Loucy (cell line): ENCODE results near the gene IL20RA.

ENCODE experiments used
- EZH2phosphoT487 ChIP-seq: fragments of 200-600 bp; IDR thresholded peaks from 2 replicates; pipeline ENCODE4 v1.6.1; 2018; ENCODE audit warnings: antibody characterized with exemption, mild to moderate bottlenecking, moderate library complexity, borderline replicate concordance
- TF ChIP-seq, protein P1 (sequence below): fragments of 200-600 bp; sonication (generic); conservative IDR thresholded peaks from 2 replicates; pipeline ENCODE4 v1.5.1; 2014; ENCODE audit warnings: mild to moderate bottlenecking, antibody characterized with exemption, low read length

DNA sequence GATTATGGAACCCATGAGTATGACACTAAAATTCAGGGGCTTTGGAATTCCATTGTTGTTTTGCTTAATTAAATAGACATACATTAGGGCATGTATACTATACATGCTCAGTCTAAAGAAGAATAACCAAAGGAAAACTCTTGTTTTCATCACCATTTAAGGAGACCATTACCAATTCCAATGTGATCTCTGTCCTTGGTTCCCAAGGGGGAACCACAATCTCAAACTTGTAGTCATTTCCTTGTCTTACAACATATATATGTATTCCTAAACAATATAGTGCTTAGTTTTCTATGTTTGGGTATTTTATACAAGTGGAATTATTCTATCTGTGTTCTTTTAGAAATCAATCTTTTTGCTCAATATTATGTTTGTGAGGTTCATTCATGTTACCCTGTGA, 49.2 kb downstream of the IL20RA start:
- TF ChIP-seq, protein P1, sequence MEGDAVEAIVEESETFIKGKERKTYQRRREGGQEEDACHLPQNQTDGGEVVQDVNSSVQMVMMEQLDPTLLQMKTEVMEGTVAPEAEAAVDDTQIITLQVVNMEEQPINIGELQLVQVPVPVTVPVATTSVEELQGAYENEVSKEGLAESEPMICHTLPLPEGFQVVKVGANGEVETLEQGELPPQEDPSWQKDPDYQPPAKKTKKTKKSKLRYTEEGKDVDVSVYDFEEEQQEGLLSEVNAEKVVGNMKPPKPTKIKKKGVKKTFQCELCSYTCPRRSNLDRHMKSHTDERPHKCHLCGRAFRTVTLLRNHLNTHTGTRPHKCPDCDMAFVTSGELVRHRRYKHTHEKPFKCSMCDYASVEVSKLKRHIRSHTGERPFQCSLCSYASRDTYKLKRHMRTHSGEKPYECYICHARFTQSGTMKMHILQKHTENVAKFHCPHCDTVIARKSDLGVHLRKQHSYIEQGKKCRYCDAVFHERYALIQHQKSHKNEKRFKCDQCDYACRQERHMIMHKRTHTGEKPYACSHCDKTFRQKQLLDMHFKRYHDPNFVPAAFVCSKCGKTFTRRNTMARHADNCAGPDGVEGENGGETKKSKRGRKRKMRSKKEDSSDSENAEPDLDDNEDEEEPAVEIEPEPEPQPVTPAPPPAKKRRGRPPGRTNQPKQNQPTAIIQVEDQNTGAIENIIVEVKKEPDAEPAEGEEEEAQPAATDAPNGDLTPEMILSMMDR, result no peak
- no peak for TF ChIP-seq EZH2phosphoT487
